Measurements from ENCODE around the gene EMILIN3.

Gene EMILIN3

DNA sequence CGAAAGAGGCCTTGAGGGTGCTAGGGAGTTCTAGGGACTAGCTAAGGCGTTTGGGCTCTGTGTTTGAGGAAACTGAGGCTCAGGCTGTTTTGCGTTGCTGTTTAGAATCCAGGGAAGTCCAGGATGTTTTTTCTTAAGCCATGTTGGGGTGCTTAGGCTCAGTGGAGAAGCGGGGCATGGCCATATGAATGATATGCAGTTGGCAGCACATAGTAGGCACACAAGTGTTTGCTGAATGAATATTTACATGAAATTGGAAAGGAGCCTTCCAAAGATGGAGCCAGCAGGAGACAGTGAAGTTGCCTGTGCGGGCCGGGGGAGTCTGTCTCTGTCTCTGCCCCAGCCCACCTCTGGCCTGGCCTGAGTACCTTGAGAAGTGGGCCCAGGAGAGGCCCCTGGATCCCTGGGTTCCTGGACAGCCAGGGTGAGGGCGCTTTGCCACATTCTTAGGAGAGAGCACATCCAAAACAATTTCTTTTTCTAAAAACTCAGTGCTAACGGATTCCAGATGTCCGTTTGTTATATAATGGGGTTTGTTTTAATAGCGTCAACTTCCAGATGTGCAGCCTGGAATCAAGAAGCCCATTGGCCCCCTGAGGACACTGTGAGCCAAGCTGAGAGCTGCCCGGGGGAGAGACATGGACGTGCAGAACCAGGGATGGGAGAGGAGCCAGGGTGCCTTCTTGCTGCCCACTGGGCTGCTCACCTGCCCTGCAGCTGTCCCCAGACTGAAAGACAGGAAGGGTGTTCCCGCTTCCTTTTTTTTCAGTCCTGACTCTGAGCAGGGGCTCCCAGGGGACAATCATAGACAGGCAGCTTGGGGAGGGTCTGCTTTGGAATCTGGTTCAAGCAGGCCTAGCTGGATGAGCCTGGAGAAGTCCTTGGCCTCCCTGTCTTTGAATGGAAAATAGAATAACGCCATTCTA is 20.1 kb upstream of the EMILIN3 start:
- H3K27me3 Mint-ChIP-seq: peaks cover 31% of the 10 kb centered on the region
- H3K36me3 Mint-ChIP-seq (ENCODE audit: insufficient read depth): no peaks in the 10 kb centered on the region
- H3K4me3 Mint-ChIP-seq: no peak overlapping the region
- H3K9me3 Mint-ChIP-seq: no peaks in the 10 kb centered on the region
- no peak for ATAC-seq (replicated peaks; ENCODE audit: extremely low read depth, poor library complexity, severe bottlenecking)
- no peak for DNase-seq (ENCODE audit: low spot score in 2 of 2)
- H3K27ac Mint-ChIP-seq (ENCODE audit: low read depth): no peak overlapping the region
- no peaks in the 10 kb centered on the region for H3K4me1 Mint-ChIP-seq

DNA sequence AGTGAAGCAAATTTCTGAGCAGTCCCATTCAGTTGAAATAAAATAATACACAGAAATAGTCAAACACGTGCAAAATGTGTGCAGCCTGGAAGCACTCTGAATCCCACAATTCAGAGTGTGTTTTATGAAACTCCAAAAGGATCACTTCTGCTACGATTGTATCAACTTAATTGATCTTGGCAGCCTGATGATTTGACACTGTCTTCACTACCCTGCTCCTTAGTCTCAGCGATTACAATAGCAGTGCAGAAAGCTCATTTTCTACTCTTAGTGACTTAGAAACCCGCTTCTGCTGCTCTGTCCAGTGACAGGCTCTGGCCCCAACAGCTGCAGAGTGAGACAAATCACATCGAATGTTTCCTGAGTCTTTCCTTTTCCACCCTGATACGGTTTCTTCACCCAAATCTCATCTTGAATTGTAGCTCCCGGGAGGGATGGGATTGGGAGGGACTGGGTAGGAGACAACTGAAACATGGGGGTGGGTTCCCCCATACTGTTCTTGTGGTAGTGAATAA is 16.2 kb upstream of the EMILIN3 start:
- ATAC-seq (replicated peaks; ENCODE audit: extremely low read depth, poor library complexity, severe bottlenecking) (no peak), DNase-seq (ENCODE audit: low spot score in 2 of 2) (no peak)
- H3K36me3 Mint-ChIP-seq (ENCODE audit: insufficient read depth): no peaks in the 10 kb centered on the region
- H3K9me3 Mint-ChIP-seq: no peaks in the 10 kb centered on the region
- no peak overlapping the region for H3K27ac Mint-ChIP-seq (ENCODE audit: low read depth)
- no peaks in the 10 kb centered on the region for H3K4me1 Mint-ChIP-seq
- peaks cover 56% of the 10 kb centered on the region for H3K27me3 Mint-ChIP-seq
- no peak overlapping the region for H3K4me3 Mint-ChIP-seq

DNA sequence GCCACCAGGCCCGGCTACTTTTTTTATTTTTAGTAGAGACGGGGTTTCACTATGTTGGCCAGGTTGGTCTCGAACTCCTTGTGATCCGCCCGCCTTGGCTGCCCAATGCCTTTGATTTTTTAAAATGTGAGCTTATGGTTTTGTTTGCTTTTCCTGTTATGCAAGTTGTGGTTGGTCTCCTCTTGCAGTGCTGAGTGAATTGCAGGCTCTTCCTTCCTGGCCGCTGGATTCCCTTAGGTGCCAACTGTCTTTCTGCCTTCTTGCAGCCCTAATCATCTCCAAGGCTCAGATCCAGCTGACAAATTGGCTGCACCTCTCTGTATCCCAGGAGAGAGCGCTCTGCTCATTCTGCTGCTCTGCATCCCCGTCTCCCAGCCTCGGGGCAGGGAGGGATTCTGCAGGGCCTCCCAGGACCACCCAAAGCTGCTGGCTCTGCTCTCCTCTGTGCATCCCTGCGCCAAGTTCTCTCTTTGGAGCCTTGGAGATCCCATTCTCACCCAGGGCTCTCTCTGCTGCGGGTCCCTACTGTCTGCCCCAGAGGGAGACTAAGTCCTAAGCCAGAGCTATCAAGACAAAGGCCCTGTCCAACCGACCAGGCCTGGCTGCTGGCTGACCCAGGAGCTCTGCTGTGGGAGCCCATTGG is 14.1 kb upstream of the EMILIN3 start:
- no peaks in the 10 kb centered on the region for H3K4me1 Mint-ChIP-seq
- H3K27me3 Mint-ChIP-seq: peaks cover 69% of the 10 kb centered on the region
- DNase-seq (ENCODE audit: low spot score in 2 of 2): no peak
- no peaks in the 10 kb centered on the region for H3K36me3 Mint-ChIP-seq (ENCODE audit: insufficient read depth)
- ATAC-seq (replicated peaks; ENCODE audit: extremely low read depth, poor library complexity, severe bottlenecking): no peak
- H3K9me3 Mint-ChIP-seq: no peaks in the 10 kb centered on the region
- H3K4me3 Mint-ChIP-seq: no peak overlapping the region
- H3K27ac Mint-ChIP-seq (ENCODE audit: low read depth): peak overlapping the region; percentile 44

DNA sequence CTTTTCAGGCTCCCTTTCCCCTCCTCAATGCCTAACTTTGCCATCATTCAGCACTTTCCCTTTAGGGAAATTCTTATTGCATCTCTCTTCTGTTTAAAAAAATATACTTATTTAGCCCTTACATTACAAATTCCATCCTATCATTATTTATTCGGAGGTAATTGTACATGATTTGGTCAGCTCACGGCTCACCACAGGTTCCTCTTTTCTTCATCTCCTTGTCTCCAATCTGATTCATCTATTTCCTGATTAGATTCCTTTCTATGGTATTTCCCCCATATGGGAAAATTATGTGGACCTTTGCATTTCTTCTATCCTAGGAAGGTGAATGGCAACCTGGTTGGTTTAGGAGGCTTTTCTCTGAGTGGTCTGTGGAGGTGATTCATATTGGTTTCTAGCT is 12.9 kb upstream of the EMILIN3 start:
- H3K4me3 Mint-ChIP-seq: no peak overlapping the region
- DNase-seq (ENCODE audit: low spot score in 2 of 2) (no peak), ATAC-seq (replicated peaks; ENCODE audit: extremely low read depth, poor library complexity, severe bottlenecking) (no peak)
- H3K36me3 Mint-ChIP-seq (ENCODE audit: insufficient read depth): no peaks in the 10 kb centered on the region
- no peaks in the 10 kb centered on the region for H3K9me3 Mint-ChIP-seq
- peaks cover 69% of the 10 kb centered on the region for H3K27me3 Mint-ChIP-seq
- no peak overlapping the region for H3K27ac Mint-ChIP-seq (ENCODE audit: low read depth)
- H3K4me1 Mint-ChIP-seq: no peaks in the 10 kb centered on the region

DNA sequence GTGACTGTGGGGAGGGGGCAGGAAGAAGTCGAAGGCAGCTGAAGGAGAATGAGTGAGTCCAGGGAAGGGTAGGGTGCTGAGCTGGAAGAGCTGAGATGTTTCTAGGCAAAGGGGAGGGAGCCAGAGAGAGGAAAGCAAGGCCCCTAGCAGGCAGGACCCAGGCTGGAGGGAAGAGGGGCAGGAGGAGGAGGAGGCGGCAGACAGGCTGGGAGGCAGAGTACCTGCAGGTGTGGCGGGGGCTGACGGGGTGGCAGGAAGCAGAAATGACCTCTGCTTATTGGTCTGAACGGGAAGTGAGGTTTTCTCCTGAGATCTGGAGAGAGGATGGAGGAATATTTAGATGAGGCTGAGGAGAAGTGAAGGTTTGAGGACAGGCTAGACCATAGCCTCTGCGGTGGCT is 10.7 kb upstream of the EMILIN3 start:
- Mint-ChIP-seq H3K4me1 (no peaks in the 10 kb centered on the region), H3K27me3 (peaks cover 74% of the 10 kb centered on the region), H3K4me3 (no peak overlapping the region), H3K9me3 (no peaks in the 10 kb centered on the region), H3K27ac (ENCODE audit: low read depth) (no peak overlapping the region), H3K36me3 (ENCODE audit: insufficient read depth) (no peaks in the 10 kb centered on the region)
- no peak for DNase-seq (ENCODE audit: low spot score in 2 of 2)
- no peak for ATAC-seq (replicated peaks; ENCODE audit: extremely low read depth, poor library complexity, severe bottlenecking)

DNA sequence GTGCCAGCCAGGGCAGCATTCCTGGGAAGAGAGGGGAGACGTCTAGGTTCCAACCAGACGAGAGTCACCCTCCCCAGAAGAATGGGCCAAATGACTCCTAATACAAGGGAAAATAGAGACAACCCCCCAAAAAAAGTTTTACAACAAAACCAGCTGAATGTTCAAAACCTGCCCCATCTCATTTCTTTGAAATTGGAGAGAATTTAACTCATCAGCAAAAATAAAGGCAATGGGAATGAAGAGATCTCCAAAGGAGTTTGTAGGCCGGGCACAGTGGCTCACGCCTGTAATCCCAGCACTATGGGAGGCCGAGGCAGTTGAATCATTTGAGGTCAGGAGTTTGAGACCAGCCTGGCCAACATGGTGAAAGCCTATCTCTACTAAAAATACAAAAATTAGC is 9.7 kb upstream of the EMILIN3 start:
- Mint-ChIP-seq H3K4me1 (no peaks in the 10 kb centered on the region), H3K9me3 (no peaks in the 10 kb centered on the region), H3K27me3 (peaks cover 76% of the 10 kb centered on the region), H3K36me3 (ENCODE audit: insufficient read depth) (no peaks in the 10 kb centered on the region), H3K4me3 (no peak overlapping the region), H3K27ac (ENCODE audit: low read depth) (no peak overlapping the region)
- DNase-seq (ENCODE audit: low spot score in 2 of 2) (no peak), ATAC-seq (replicated peaks; ENCODE audit: extremely low read depth, poor library complexity, severe bottlenecking) (no peak)

DNA sequence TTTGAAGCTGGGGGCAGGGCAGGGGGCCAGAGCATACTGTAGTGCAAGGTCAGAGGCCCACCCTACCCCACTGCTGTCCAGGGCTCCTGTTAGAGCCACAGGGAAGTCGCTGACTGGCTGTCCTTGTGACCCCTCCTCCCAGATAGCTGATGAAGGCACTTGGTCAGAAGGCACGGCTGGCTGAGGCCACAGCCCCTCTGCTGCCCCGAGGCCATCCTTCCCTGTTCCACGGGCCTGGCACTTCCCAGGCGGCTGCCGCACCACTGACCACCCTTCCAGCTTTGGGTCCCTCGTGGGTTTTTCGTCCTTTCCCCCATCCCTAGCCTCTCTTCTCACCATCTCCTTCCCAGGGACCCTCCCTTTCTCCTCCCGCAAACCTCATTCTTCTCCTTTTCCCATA is 9.2 kb upstream of the EMILIN3 start:
- no peak for DNase-seq (ENCODE audit: low spot score in 2 of 2)
- ATAC-seq (replicated peaks; ENCODE audit: extremely low read depth, poor library complexity, severe bottlenecking): no peak
- Mint-ChIP-seq H3K27ac (ENCODE audit: low read depth) (no peak overlapping the region), H3K36me3 (ENCODE audit: insufficient read depth) (no peaks in the 10 kb centered on the region), H3K4me1 (no peaks in the 10 kb centered on the region), H3K4me3 (no peak overlapping the region), H3K9me3 (no peaks in the 10 kb centered on the region), H3K27me3 (peaks cover 76% of the 10 kb centered on the region)

DNA sequence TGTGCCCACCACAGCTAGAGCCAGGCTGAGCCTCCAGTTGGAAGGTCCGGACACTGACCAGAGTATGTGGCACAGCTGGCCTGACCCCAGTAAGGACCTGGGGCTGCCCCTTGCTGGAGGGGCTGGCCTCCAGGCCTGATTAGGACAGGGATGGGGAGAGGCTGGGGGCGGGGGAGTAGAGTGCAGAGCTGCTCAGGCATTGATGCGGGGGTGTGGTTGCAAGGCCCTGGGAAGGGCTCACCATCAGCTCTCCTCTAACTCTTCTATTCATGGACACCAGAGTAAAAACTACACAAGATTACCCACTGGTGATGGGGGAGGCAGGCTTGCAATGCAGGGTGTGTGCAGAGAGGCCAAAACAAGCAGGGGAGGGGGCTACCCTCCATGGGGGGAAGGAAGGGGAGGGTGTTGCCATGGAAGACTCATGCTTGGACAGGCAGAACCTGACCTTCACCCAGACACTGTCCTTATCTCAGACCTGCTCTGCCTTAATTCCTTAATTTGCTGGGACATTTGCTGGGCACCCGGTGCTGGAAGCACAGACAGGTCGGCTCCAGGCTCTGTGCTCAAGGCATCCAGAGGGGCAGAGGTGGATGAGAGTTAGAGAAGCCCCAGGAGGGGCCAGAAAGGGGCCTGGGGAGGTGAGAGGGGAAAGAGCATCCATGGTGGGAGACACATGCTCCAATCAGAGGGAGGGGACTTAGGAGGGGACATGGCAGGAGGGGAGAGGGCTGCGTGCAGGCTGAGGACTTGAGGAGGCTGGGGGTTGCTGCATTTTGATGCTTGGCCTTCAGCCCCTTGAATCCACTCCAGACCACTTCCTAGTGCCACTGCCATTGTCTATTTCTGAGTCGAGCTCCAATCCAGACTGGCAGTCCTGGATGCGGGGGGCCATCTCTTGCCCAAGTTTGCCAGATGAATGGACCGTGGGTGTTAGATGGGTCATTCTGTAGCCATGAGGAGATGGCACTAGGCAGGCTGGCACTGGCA is 7.6 kb upstream of the EMILIN3 start:
- Mint-ChIP-seq H3K4me1 (no peaks in the 10 kb centered on the region), H3K4me3 (no peak overlapping the region), H3K9me3 (no peaks in the 10 kb centered on the region), H3K27me3 (peaks cover 75% of the 10 kb centered on the region), H3K27ac (ENCODE audit: low read depth) (no peak overlapping the region), H3K36me3 (ENCODE audit: insufficient read depth) (no peaks in the 10 kb centered on the region)
- DNase-seq (ENCODE audit: low spot score in 2 of 2) (no peak), ATAC-seq (replicated peaks; ENCODE audit: extremely low read depth, poor library complexity, severe bottlenecking) (no peak)

DNA sequence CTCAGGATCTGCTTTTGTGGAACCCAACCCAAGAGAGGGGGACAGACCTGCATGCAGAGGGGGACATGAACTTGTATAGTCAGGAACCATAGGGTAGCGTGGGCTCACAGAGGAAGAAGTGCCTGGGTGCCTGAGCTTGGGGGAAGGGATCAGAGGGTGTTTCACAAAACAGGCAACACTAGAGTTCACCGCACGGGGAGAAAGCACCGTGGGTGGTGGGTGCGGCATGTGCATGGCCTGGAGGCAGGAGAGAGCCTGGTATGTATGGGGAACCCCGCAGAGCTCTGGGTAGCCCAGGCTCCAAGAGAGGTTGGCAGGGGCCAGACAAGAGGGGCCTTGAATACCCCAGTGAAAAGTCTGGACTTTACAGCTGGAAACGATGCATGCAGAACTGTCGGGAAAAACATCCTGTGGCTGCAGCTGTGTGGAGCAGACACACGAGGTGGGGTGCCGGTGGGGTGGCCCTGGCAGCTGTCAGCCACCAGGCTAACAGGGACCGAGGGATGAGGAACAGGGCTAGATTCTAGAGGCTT is 6.7 kb upstream of the EMILIN3 start:
- no peak overlapping the region for H3K4me3 Mint-ChIP-seq
- no peaks in the 10 kb centered on the region for H3K9me3 Mint-ChIP-seq
- no peak for ATAC-seq (replicated peaks; ENCODE audit: extremely low read depth, poor library complexity, severe bottlenecking)
- DNase-seq (ENCODE audit: low spot score in 2 of 2): no peak
- no peaks in the 10 kb centered on the region for H3K36me3 Mint-ChIP-seq (ENCODE audit: insufficient read depth)
- H3K4me1 Mint-ChIP-seq: no peaks in the 10 kb centered on the region
- H3K27me3 Mint-ChIP-seq: peaks cover 76% of the 10 kb centered on the region
- H3K27ac Mint-ChIP-seq (ENCODE audit: low read depth): no peak overlapping the region

DNA sequence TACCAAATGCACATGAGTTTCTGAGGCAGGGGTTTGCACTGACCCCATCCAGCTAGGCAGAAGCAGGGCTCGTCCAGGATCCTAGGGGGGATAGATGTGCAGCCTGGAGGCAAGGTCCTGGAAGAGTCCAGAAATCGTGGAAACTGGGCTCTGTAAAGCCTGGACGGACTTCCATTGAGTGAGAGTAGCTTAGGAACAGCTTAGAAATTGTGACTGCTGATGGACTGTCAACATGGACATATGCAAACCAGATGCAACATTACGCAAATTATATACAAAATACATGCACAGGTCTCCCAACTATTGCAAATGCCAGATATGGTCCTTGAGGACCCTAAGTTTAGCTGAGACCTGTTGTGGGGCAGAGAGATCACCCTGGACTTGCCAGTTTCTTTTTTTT is 4.8 kb upstream of the EMILIN3 start:
- Mint-ChIP-seq H3K4me1 (no peaks in the 10 kb centered on the region), H3K27ac (ENCODE audit: low read depth) (no peak overlapping the region), H3K9me3 (no peaks in the 10 kb centered on the region), H3K27me3 (peaks cover 76% of the 10 kb centered on the region), H3K36me3 (ENCODE audit: insufficient read depth) (no peaks in the 10 kb centered on the region), H3K4me3 (no peak overlapping the region)
- DNase-seq (ENCODE audit: low spot score in 2 of 2) (no peak), ATAC-seq (replicated peaks; ENCODE audit: extremely low read depth, poor library complexity, severe bottlenecking) (no peak)

DNA sequence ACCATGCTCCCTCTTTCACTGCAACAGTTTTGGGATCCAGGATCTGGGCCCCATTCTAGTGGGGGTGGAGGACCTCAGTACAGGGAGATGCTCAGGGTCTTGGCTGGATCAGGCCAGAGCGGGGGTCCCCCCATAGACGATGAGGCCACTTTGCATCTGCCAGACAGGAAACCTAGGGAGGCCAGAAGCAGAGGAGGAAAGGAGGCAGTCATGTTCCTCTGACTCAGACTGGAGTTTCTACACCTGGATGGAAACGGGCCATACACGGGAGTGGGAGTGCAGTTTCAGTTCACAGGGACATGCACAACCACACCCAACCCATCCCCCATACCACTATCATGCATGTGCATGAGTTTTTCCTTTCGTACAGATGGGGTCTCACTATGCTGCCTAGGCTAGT is 3.6 kb upstream of the EMILIN3 start:
- Mint-ChIP-seq H3K27me3 (peaks cover 72% of the 10 kb centered on the region), H3K27ac (ENCODE audit: low read depth) (no peak overlapping the region), H3K4me1 (no peaks in the 10 kb centered on the region), H3K4me3 (no peak overlapping the region), H3K9me3 (no peaks in the 10 kb centered on the region), H3K36me3 (ENCODE audit: insufficient read depth) (no peaks in the 10 kb centered on the region)
- DNase-seq (ENCODE audit: low spot score in 2 of 2): no peak
- no peak for ATAC-seq (replicated peaks; ENCODE audit: extremely low read depth, poor library complexity, severe bottlenecking)

DNA sequence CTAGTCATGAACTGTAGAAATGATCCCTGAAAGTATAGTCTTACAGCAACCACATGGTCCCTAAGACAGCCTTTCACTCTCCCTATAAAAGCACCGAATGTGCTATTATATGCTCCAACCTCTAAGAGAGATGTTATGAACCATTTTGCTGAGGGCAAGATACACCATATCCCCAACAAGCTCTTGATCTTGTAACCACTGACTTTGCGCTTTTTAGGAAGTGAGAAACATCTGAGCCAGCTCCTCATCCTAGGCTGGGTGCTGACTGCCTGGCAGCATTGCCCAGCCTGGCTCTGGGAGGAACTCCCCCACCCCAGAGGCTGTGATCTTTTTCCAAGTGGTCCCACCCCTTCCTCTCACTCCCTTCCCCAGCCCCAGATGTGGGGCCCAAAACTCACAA is 3.1 kb upstream of the EMILIN3 start:
- Mint-ChIP-seq H3K4me3 (no peak overlapping the region), H3K9me3 (no peaks in the 10 kb centered on the region), H3K27ac (ENCODE audit: low read depth) (no peak overlapping the region), H3K27me3 (peaks cover 76% of the 10 kb centered on the region), H3K4me1 (no peaks in the 10 kb centered on the region), H3K36me3 (ENCODE audit: insufficient read depth) (no peaks in the 10 kb centered on the region)
- ATAC-seq (replicated peaks; ENCODE audit: extremely low read depth, poor library complexity, severe bottlenecking) (no peak), DNase-seq (ENCODE audit: low spot score in 2 of 2) (no peak)
